Tracheal epithelial cell (primary cell): ENCODE results near the gene MAGI2. TPM values are rescaled to one million over a fixed set of nuclear protein-coding genes. Genes with fewer than 3 reads are reported as not detected.

Experiments
- total RNA-seq: library from RNA; depleted of rRNA; stranded (reverse); fragments of >200 nt; gene quantifications from 2 replicates; pipeline ENCODE4 v1.2.1, GENCODE V29; 2014

MAGI2 gene
- total RNA-seq: 0.96 and 1.7 TPM in 2 replicates

DNA sequence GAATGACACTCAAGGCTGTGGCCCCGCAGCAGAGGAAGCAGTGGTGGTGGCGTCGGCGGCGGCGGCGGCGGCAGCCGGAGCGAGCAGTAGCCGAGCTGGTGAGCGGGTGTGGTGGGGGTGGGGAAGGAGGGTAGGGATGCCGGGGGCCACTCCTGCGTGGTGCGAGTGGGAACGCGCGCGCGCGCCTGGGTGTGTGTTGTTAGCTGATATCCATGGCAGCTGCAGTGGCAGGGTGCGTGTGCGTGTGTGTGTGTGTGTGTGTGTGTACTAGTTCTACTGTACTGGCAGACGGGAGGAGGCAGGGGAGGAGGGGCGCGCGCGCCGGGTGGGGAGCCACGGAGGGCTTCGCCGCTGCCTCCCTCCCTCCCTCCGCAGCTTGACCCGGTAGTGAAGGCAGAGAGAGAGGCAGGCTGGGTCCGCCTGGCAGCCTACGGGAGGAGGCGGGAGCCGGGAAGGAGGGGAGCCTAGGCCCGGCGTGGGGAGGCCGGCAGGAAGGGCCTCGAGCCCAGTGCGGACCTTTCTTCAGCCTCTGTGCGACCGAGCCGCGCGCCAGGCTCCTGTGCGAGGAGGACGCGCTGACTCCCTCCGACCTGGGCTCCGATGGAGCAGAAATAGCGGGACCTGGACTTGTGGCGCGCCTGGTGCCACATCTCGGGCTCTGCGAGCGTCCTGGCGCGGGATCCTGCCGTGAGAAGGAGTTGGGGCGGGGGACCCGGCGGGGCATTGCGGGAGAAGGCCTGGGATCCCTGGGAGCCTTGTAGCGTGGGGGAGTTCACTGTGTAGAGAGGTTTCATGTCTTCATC lies at the start of gene MAGI2:
MAGI2 (minus strand) TSS at position 110 of the 803 bp plus-strand sequence. CDS start 347 bp downstream, outside the sequence.

